ENCODE data around the gene REG3G. TPM values are rescaled to one million over a fixed set of nuclear protein-coding genes. Genes with fewer than 3 reads are reported as not detected.
"Not testable (repeated sequence)": the region's sequence is repeated elsewhere in the genome, so short reads cannot be mapped to it uniquely, and the experiment has no call there.

REG3G gene
- total RNA-seq, 1 donor from 2014 or later = not detected

DNA sequence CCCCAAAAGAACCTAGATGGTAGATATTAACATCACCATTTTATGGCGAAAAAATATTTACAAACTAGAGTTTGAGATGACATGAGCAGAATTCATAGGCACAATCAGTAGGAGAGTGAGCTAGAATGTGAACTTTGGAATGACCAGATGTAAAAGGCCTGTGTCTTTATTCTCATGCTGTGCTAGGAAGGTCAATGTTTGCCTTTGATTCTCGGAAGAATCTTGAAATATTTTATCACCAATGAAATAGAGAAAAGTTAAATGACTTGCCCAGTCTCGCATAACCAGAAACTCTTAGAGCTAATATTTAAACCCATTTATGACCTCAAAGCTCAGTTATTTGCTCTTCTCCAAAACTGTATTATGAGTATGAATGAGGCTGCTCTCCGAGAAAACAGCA is 9.2 kb upstream of the REG3G start:
- no peaks in the 10 kb centered on the region for H3K4me1 ChIP-seq
- H3K27ac ChIP-seq = no peak overlapping the region
- intact Hi-C loops (cut with DNase I) = no loop called here
- no peak overlapping the region for H3K4me3 ChIP-seq
- no peaks in the 10 kb centered on the region for H3K27me3 ChIP-seq
- no peaks in the 10 kb centered on the region for H3K36me3 ChIP-seq
- TF ChIP-seq, protein P1, sequence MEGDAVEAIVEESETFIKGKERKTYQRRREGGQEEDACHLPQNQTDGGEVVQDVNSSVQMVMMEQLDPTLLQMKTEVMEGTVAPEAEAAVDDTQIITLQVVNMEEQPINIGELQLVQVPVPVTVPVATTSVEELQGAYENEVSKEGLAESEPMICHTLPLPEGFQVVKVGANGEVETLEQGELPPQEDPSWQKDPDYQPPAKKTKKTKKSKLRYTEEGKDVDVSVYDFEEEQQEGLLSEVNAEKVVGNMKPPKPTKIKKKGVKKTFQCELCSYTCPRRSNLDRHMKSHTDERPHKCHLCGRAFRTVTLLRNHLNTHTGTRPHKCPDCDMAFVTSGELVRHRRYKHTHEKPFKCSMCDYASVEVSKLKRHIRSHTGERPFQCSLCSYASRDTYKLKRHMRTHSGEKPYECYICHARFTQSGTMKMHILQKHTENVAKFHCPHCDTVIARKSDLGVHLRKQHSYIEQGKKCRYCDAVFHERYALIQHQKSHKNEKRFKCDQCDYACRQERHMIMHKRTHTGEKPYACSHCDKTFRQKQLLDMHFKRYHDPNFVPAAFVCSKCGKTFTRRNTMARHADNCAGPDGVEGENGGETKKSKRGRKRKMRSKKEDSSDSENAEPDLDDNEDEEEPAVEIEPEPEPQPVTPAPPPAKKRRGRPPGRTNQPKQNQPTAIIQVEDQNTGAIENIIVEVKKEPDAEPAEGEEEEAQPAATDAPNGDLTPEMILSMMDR (IDR thresholded peaks at IDR 0.05) = no peak
- no peak for DNase-seq (ENCODE audit: low spot score in 2 of 2)
- H3K9me3 ChIP-seq = no peaks in the 10 kb centered on the region

DNA sequence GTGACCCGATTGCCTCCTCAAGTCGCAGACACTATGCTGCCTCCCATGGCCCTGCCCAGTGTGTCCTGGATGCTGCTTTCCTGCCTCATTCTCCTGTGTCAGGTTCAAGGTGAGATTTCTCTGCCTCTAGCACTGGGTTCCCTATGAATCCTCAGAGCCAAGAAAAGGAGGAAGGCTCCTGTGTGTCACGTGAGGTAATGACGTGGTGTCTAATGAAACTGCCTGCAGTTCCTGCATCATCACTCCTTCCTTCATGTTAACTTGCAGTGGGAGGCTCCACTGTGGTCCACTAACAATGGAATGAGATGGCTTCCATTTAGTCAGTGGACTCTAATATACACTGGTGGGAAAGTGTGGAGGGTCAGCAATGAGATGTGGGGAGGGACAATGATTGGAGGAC is 559 bp downstream of the REG3G start:
- H3K27me3 ChIP-seq = no peaks in the 10 kb centered on the region
- H3K27ac ChIP-seq = no peak overlapping the region
- intact Hi-C loops (cut with DNase I) = no loop called here
- no peak for DNase-seq (ENCODE audit: low spot score in 2 of 2)
- no peaks in the 10 kb centered on the region for H3K4me1 ChIP-seq
- no peaks in the 10 kb centered on the region for H3K9me3 ChIP-seq
- no peak overlapping the region for H3K4me3 ChIP-seq
- H3K36me3 ChIP-seq = no peaks in the 10 kb centered on the region
- TF ChIP-seq, protein P1 (IDR thresholded peaks at IDR 0.05) = no peak

DNA sequence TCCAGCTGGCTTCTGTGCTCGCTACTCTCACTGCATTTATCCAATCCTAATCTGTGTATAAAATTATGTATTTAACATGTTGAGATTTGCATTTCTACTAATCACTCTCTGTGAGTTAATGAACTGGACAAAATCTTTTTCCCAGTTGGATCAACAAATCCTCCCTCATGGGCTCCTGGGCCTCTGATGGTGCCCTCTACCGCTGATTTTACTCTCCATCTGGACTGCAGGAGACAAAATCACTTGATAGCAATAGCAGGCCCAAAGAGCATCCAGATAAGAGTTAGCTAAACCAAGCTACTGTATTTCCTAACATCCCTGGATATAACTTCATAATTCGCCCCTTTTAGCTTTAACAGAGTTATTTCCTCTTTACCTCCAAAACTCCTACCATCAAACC is 14.4 kb downstream of the REG3G start:
- Histone ChIP-seq H3K9me3 (no peaks in the 10 kb centered on the region), H3K27me3 (no peaks in the 10 kb centered on the region), H3K36me3 (no peaks in the 10 kb centered on the region), H3K4me1 (no peaks in the 10 kb centered on the region), H3K4me3 (no peak overlapping the region), H3K27ac (no peak overlapping the region)
- DNase-seq (ENCODE audit: low spot score in 2 of 2) = no peak
- TF ChIP-seq, protein P1 (IDR thresholded peaks at IDR 0.05) = no peak
- intact Hi-C loops (cut with DNase I) = no loop called here

DNA sequence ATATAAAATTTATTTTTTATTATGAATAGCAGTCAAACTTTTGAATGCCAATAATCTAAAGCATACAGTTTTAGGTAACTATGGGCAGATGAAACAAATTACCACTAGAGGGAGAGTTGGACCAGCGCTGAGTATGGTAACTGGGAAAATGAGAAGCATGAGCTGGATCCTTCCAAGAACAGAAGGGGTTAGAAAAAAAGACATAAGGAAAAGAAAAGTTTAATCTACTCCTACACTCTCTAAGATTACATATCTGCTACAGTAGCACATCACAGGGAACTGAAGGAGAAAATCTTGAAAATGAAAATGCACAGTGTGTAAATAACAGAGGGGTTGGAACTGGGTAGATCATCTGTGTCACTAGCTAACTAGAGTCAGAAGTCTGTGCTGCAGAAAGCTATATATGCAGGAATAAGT is 15.5 kb downstream of the REG3G start:
- Histone ChIP-seq H3K27ac (no peak overlapping the region), H3K4me3 (no peak overlapping the region), H3K4me1 (no peaks in the 10 kb centered on the region), H3K36me3 (no peaks in the 10 kb centered on the region), H3K9me3 (no peaks in the 10 kb centered on the region), H3K27me3 (no peaks in the 10 kb centered on the region)
- TF ChIP-seq, protein P1 (IDR thresholded peaks at IDR 0.05) = no peak
- intact Hi-C loops (cut with DNase I) = no loop called here
- DNase-seq (ENCODE audit: low spot score in 2 of 2) = no peak

DNA sequence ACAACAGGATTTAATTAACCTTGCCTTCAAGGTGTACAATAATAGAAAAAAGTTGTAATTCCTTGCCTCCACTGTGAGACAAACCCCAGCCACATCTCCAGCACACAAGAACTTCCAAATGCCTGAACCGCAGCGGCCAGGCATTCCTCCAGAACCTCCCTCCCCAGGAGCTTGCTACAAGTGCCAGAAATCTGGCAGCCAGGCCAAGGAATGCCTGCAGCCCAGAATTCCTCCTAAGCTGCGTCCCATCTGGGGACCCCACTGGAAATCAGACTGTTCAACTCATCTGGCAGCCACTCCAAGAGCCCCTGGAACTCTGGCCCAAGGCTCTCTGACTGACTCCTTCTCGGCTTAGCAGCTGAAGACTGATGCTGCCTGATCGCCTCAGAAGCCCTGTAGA is 28.0 kb downstream of the REG3G start:
- H3K4me3 ChIP-seq; H3K9me3 ChIP-seq; H3K36me3 ChIP-seq; intact Hi-C loops (cut with DNase I); H3K4me1 ChIP-seq; H3K27me3 ChIP-seq; H3K27ac ChIP-seq; DNase-seq (ENCODE audit: low spot score in 2 of 2): not testable (repeated sequence)

DNA sequence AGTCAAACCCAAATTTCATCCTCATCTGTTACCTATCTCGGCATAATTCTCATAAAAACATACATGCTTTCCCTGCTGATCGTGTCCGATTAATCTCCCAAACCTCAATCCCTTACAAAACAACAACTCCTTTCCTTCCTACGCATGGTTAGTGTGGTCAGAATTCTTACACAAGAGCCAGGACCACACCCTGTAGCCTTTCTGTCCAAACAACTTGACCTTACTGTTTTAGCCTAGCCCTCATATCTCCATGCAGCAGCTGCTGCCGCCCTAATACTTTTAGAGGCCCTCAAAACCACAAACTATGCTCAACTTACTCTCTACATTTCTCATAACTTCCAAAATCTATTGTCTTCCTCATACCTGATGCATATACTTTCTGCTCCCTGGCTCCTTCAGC is 29.3 kb downstream of the REG3G start:
- H3K4me3 ChIP-seq; H3K9me3 ChIP-seq; H3K4me1 ChIP-seq; H3K27me3 ChIP-seq; H3K36me3 ChIP-seq; intact Hi-C loops (cut with DNase I); DNase-seq (ENCODE audit: low spot score in 2 of 2); H3K27ac ChIP-seq: not testable (repeated sequence)

DNA sequence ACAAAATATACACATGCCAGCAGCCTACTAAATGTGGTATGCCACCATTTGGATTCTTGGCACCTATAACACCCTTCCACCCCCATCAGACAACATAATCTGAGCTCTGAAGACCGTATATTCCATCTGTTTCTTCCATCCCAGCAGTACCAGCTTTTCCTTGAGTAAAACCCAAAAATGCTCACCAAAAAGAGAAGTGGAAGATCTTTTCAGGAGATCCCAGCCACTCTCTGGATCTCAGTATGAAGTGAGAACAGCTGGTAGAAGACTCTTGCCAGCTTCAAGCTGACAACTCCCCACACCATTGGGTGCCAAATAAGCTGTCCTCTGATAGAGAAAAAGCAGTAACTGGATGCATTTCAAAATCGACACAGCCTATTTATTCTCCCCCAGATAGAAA is 39.7 kb downstream of the REG3G start:
- Histone ChIP-seq H3K27me3 (no peaks in the 10 kb centered on the region), H3K27ac (no peak overlapping the region), H3K4me1 (no peaks in the 10 kb centered on the region), H3K9me3 (no peaks in the 10 kb centered on the region), H3K36me3 (no peaks in the 10 kb centered on the region), H3K4me3 (no peak overlapping the region)
- TF ChIP-seq, protein P1 (IDR thresholded peaks at IDR 0.05) = no peak
- intact Hi-C loops (cut with DNase I) = no loop called here
- no peak for DNase-seq (ENCODE audit: low spot score in 2 of 2)

All from ascending aorta (tissue), 2 donors.